A673 (cell line): ENCODE data around the gene EXOC6B. TPM values are rescaled to one million over a fixed set of nuclear protein-coding genes. Genes with fewer than 3 reads are reported as not detected.

Experiments
- BruUV-seq: library from RNA; stranded (reverse); fragments of 400-500 nt; replicated peaks from 2 replicates; lab custom pipeline; 2021; lab: Mats Ljungman, UMichigan
- CTCF ChIA-PET: fragments of 300-600 bp; sonication (Branson Sonifier 250); formaldehyde crosslinking; loops from one replicate; lab custom pipeline; 2022; ENCODE audit warnings: antibody characterized with exemption; lab: Charles Lee
- POLR2A ChIA-PET: fragments of 300-600 bp; sonication (Branson Sonifier 250); formaldehyde crosslinking; loops from one replicate; lab custom pipeline; 2022; ENCODE audit warnings: antibody characterized with exemption; ENCODE audit not compliant: low non-redundant PET; lab: Charles Lee
- DNase-seq: peaks from one replicate; pipeline ENCODE4 v3.0.0-alpha.2; 2015; ENCODE audit warnings: low spot score
- H3K27ac ChIP-seq: fragments of 200-600 bp; sonication (generic); 2 replicates; pipeline ENCODE4 v1.5.1; 2016; ENCODE audit warnings: mixed run types, low read depth, mild to moderate bottlenecking, mixed read lengths, antibody characterized with exemption, low read length; ENCODE audit not compliant: poor library complexity, severe bottlenecking
- H3K27me3 ChIP-seq: fragments of 200-600 bp; sonication (generic); replicated peaks from 2 replicates; pipeline ENCODE4 v1.6.1; 2017; ENCODE audit warnings: mixed run types, low read depth, mild to moderate bottlenecking, mixed read lengths, antibody characterized with exemption, low read length; ENCODE audit not compliant: insufficient read depth, poor library complexity
- H3K36me3 ChIP-seq: fragments of 200-600 bp; sonication (generic); 2 replicates; pipeline ENCODE4 v1.6.1; 2016; ENCODE audit warnings: mixed run types, mild to moderate bottlenecking, mixed read lengths, antibody characterized with exemption, low read length; ENCODE audit not compliant: insufficient read depth, poor library complexity, severe bottlenecking
- H3K4me1 ChIP-seq: fragments of 200-600 bp; sonication (generic); 2 replicates; pipeline ENCODE4 v1.6.1; 2017; ENCODE audit warnings: mixed run types, mild to moderate bottlenecking, mixed read lengths, antibody characterized with exemption, low read length; ENCODE audit not compliant: insufficient read depth, poor library complexity, severe bottlenecking
- H3K4me3 ChIP-seq: fragments of 200-600 bp; sonication (generic); 2 replicates; pipeline ENCODE4 v1.5.1; 2016; ENCODE audit warnings: low read depth, mixed run types, mild to moderate bottlenecking, mixed read lengths, low read length; ENCODE audit not compliant: poor library complexity, severe bottlenecking
- H3K9me3 ChIP-seq: fragments of 200-600 bp; sonication (generic); 2 replicates; pipeline ENCODE4 v1.6.1; 2016; ENCODE audit warnings: mixed run types, low read depth, mild to moderate bottlenecking, mixed read lengths, antibody characterized with exemption, low read length; ENCODE audit not compliant: poor library complexity, severe bottlenecking
- CTCF ChIP-seq: fragments of 300-800, 200-600 bp; sonication (generic); conservative IDR thresholded peaks from 2 replicates; pipeline ENCODE4 v1.5.1; 2017; ENCODE audit warnings: low read depth, mild to moderate bottlenecking, antibody characterized with exemption, low read length, moderate library complexity, mixed read lengths
- EZH2 ChIP-seq: fragments of 200-600 bp; sonication (generic); IDR thresholded peaks from 2 replicates; pipeline ENCODE4 v1.6.1; 2017; ENCODE audit warnings: borderline replicate concordance, low read depth, mild to moderate bottlenecking, mixed read lengths, antibody characterized with exemption, low read length; ENCODE audit not compliant: poor library complexity, severe bottlenecking
- intact Hi-C: fragments of 100-400 bp; cut with micrococcal nuclease; formaldehyde crosslinking; loops from one replicate; pipeline ENCODE4 v1.10.0; 2022; ENCODE audit not compliant: unreplicated experiment
- total RNA-seq: library from RNA; stranded (reverse); gene quantifications from 2 replicates; pipeline ENCODE4 v1.2.3, GENCODE V29; 2021

The EXOC6B gene
- total RNA-seq, 1 experiment from 2014 or later = 138 TPM

GRCh38 chr2:72271766-72272641 is 553.8 kb downstream of the EXOC6B start:
- ChIA-PET POLR2A (interaction anchor here (0.5 kb wide), 1 partner anchor 1848 kb away, joined by 4 read pairs; no protein-coding TSS in a partner anchor), CTCF (no interaction called here)
- no TSS peak for BruUV-seq

GRCh38 chr2:72271276-72271614 is 554.6 kb downstream of the EXOC6B start:
- no peaks in the 10 kb centered on the region for H3K36me3 ChIP-seq
- peaks cover 56% of the 10 kb centered on the region for H3K4me1 ChIP-seq
- no peaks in the 10 kb centered on the region for H3K27me3 ChIP-seq
- H3K9me3 ChIP-seq = no peaks in the 10 kb centered on the region
- no TSS peak for BruUV-seq
- H3K27ac ChIP-seq = peak overlapping the region; percentile 24
- no peak for TF ChIP-seq EZH2
- no peak for TF ChIP-seq CTCF
- intact Hi-C loops = no loop called here
- ChIA-PET POLR2A (no interaction called here), CTCF (no interaction called here)
- DNase-seq = no peak
- H3K4me3 ChIP-seq = no peak overlapping the region

More at GRCh38 chr2:72271766-72272641, 553.8 kb downstream of the EXOC6B start:
- intact Hi-C loops = no loop called here
- DNase-seq = peak; percentile 87
- Histone ChIP-seq H3K4me1 (peaks cover 63% of the 10 kb centered on the region), H3K27ac (peak overlapping the region; percentile 61), H3K27me3 (no peaks in the 10 kb centered on the region), H3K9me3 (no peaks in the 10 kb centered on the region), H3K4me3 (no peak overlapping the region), H3K36me3 (no peaks in the 10 kb centered on the region)
- TF ChIP-seq CTCF (no peak), EZH2 (no peak)

GRCh38 chr2:72270556-72271275 is 555.1 kb downstream of the EXOC6B start:
- DNase-seq = no peak
- intact Hi-C loops = no loop called here
- CTCF ChIA-PET = no interaction called here
- POLR2A ChIA-PET = no interaction called here
- H3K27me3 ChIP-seq = no peaks in the 10 kb centered on the region
- TF ChIP-seq EZH2 (no peak), CTCF (no peak)
- BruUV-seq = no TSS peak
- peaks cover 52% of the 10 kb centered on the region for H3K4me1 ChIP-seq
- no peaks in the 10 kb centered on the region for H3K9me3 ChIP-seq
- H3K27ac ChIP-seq = peak overlapping the region; percentile 24
- no peaks in the 10 kb centered on the region for H3K36me3 ChIP-seq
- no peak overlapping the region for H3K4me3 ChIP-seq
